ENCODE measurements around the gene PALM2AKAP2.

DNA sequence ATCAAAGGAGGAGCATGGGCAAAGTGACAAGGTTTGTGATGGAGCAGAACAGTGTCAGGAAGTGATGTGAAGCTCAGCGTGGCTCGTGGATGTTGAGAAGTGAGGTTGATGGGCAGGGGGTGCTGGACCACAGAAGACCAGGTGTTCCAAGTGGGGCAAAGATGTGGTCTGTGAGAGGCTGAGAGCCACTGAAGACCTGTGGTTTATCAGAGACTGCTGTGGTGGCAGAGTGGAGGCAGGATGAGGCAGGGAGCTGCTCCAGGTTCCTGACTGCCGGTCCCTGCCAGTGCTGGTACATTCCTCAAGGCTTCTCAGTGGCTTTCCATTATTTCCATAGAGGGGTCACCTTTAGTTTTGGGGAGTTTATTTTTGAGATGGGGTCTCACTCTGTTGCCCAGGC lies 19.1 kb downstream of the PALM2AKAP2 start:
- TF ChIP-seq POLR2A (IDR thresholded peaks at IDR 0.05; ENCODE audit: low read length) (no peak), GATA1 (IDR thresholded peaks at IDR 0.05; ENCODE audit: low read depth, low read length) (no peak)
